ENCODE data around the gene AGMO. TPM values are rescaled to one million over a fixed set of nuclear protein-coding genes. Genes with fewer than 3 reads are reported as not detected.

The AGMO gene
- total RNA-seq, 1 donor from 2014 or later: 1.2 TPM

DNA sequence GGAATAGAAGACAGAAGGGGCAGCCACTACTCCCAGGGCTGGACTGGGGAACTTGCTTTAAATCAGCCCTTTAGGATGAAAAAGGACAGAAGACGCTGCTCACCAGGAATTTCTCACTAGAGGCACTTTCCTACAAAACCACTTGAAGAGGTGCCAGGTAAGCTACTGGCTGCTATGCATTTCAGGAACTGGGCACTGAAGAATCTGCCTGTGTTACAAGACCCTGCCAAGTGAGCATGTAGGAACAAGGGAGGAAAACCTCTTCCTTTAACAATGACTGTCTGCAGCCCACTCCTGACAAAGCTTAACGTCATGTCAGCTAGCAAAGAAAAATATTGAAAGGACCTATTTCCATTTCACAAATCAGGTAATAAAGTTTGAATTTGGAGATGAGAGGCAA, 5.8 kb upstream of the AGMO start:
- TF ChIP-seq, protein P1, sequence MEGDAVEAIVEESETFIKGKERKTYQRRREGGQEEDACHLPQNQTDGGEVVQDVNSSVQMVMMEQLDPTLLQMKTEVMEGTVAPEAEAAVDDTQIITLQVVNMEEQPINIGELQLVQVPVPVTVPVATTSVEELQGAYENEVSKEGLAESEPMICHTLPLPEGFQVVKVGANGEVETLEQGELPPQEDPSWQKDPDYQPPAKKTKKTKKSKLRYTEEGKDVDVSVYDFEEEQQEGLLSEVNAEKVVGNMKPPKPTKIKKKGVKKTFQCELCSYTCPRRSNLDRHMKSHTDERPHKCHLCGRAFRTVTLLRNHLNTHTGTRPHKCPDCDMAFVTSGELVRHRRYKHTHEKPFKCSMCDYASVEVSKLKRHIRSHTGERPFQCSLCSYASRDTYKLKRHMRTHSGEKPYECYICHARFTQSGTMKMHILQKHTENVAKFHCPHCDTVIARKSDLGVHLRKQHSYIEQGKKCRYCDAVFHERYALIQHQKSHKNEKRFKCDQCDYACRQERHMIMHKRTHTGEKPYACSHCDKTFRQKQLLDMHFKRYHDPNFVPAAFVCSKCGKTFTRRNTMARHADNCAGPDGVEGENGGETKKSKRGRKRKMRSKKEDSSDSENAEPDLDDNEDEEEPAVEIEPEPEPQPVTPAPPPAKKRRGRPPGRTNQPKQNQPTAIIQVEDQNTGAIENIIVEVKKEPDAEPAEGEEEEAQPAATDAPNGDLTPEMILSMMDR (IDR thresholded peaks at IDR 0.05; ENCODE audit: partially characterized antibody, unreplicated experiment): no peak
- no peak for DNase-seq
- Mint-ChIP-seq H3K9me3 (ENCODE audit: unreplicated experiment) (no peaks in the 10 kb centered on the region), H3K27ac (ENCODE audit: unreplicated experiment) (no peak overlapping the region), H3K36me3 (ENCODE audit: unreplicated experiment) (no peaks in the 10 kb centered on the region), H3K27me3 (ENCODE audit: unreplicated experiment) (no peaks in the 10 kb centered on the region), H3K4me1 (ENCODE audit: low read depth, unreplicated experiment) (no peaks in the 10 kb centered on the region), H3K4me3 (ENCODE audit: unreplicated experiment) (no peak overlapping the region)

DNA sequence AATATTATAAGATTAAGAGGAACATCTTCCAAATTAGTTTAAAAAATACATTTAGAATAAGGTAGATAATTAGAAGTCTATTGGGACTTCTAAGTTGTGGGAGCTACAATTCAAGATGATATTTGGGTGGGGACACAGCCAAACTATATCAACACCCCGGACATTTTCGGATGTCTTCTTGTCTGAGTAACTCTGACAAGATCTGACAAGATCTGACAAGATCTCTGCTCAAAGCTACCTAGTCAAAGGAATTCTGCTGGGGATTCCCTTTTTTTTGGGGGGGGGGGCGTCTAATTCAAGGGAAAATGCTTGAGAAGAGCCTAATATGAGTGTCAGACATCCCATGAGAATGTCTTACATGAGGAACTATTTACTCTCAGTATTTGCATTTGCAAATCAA, 5.2 kb upstream of the AGMO start:
- Mint-ChIP-seq H3K27me3 (ENCODE audit: unreplicated experiment) (no peaks in the 10 kb centered on the region), H3K36me3 (ENCODE audit: unreplicated experiment) (no peaks in the 10 kb centered on the region), H3K27ac (ENCODE audit: unreplicated experiment) (no peak overlapping the region), H3K4me3 (ENCODE audit: unreplicated experiment) (no peak overlapping the region), H3K9me3 (ENCODE audit: unreplicated experiment) (no peaks in the 10 kb centered on the region), H3K4me1 (ENCODE audit: low read depth, unreplicated experiment) (peaks cover 2% of the 10 kb centered on the region)
- TF ChIP-seq, protein P1 (IDR thresholded peaks at IDR 0.05; ENCODE audit: partially characterized antibody, unreplicated experiment): no peak
- no peak for DNase-seq

DNA sequence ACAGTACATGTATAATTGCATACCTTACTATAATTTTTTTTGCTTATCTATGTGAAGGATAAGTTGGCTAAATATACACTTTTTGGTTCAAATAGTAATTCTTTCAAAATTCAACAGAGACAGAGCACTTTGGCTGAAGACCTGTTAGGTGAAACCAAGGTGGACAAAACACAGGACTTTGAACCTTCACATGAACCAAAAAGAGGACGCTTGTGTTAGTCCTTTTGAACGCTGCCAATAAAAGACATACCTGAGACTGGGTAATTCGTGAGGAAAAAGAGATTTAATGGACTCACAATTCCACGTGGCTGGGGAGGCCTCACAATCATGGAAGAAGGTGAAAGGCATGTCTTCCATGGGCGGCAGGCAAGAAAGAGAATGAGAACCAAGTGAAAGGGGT, 4.7 kb upstream of the AGMO start:
- DNase-seq: no peak
- TF ChIP-seq, protein P1 (IDR thresholded peaks at IDR 0.05; ENCODE audit: partially characterized antibody, unreplicated experiment): no peak
- H3K9me3 Mint-ChIP-seq (ENCODE audit: unreplicated experiment): no peaks in the 10 kb centered on the region
- peaks cover 6% of the 10 kb centered on the region for H3K4me1 Mint-ChIP-seq (ENCODE audit: low read depth, unreplicated experiment)
- no peaks in the 10 kb centered on the region for H3K36me3 Mint-ChIP-seq (ENCODE audit: unreplicated experiment)
- no peak overlapping the region for H3K27ac Mint-ChIP-seq (ENCODE audit: unreplicated experiment)
- H3K4me3 Mint-ChIP-seq (ENCODE audit: unreplicated experiment): no peak overlapping the region
- H3K27me3 Mint-ChIP-seq (ENCODE audit: unreplicated experiment): no peaks in the 10 kb centered on the region

DNA sequence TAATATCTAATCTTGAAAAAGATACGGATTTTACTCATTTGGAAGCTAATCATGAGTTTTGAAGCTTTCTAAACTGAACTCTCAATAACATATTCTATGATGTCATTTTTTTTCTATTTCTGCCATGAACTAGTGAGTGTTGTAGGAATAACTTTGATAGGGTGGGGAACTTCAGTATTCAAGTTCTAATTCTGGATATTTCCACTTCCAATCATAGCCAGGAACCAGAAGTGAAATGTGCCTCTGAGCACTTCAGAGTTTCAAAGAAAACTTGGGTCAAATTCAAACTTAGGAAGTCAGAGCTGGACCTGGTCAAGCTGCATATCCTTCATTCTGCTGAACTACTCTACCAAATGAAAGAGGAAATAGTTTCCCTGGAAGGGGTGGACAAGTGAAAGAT, 847 bp downstream of the AGMO start:
- TF ChIP-seq, protein P1 (IDR thresholded peaks at IDR 0.05; ENCODE audit: partially characterized antibody, unreplicated experiment): no peak
- H3K27ac Mint-ChIP-seq (ENCODE audit: unreplicated experiment): no peak overlapping the region
- no peak for DNase-seq
- H3K27me3 Mint-ChIP-seq (ENCODE audit: unreplicated experiment): no peaks in the 10 kb centered on the region
- no peaks in the 10 kb centered on the region for H3K9me3 Mint-ChIP-seq (ENCODE audit: unreplicated experiment)
- no peaks in the 10 kb centered on the region for H3K36me3 Mint-ChIP-seq (ENCODE audit: unreplicated experiment)
- no peak overlapping the region for H3K4me3 Mint-ChIP-seq (ENCODE audit: unreplicated experiment)
- H3K4me1 Mint-ChIP-seq (ENCODE audit: low read depth, unreplicated experiment): peaks cover 17% of the 10 kb centered on the region

DNA sequence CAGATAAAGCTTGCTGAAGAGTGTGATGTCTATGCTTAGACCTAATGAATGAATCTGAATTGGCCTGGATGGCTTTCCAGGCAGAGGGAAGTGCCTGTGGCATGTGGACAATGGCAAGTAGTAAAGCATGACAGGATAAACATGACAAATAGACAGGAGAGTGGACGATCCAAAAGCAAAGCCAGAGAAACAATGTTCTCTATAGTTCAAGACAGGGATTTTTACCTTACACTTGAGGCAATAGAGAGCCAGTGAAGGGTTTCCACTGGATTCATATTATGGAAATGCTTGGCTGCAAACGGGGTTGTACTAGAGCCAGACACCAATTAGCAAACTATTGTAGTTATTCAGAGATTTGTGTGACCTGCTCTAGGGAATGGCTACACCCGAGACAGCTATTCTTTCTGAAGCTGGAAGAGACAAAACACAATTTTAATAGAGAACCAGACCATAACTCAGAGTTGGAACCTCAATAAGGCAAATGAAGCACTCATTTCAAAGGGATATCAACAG, 2.3 kb downstream of the AGMO start:
- TF ChIP-seq, protein P1 (IDR thresholded peaks at IDR 0.05; ENCODE audit: partially characterized antibody, unreplicated experiment): no peak
- no peaks in the 10 kb centered on the region for H3K36me3 Mint-ChIP-seq (ENCODE audit: unreplicated experiment)
- DNase-seq: no peak
- H3K27ac Mint-ChIP-seq (ENCODE audit: unreplicated experiment): no peak overlapping the region
- no peak overlapping the region for H3K4me3 Mint-ChIP-seq (ENCODE audit: unreplicated experiment)
- no peaks in the 10 kb centered on the region for H3K9me3 Mint-ChIP-seq (ENCODE audit: unreplicated experiment)
- no peaks in the 10 kb centered on the region for H3K27me3 Mint-ChIP-seq (ENCODE audit: unreplicated experiment)
- peaks cover 22% of the 10 kb centered on the region for H3K4me1 Mint-ChIP-seq (ENCODE audit: low read depth, unreplicated experiment)

All from glutamatergic neuron (in vitro differentiated cells).